Chondrocyte (in vitro differentiated cells): ENCODE measurements around the gene TTLL11. TPM values are rescaled to one million over a fixed set of nuclear protein-coding genes. Genes with fewer than 3 reads are reported as not detected.
"Not testable (repeated sequence)": the region's sequence is repeated elsewhere in the genome, so short reads cannot be mapped to it uniquely, and the experiment has no call there.

ENCODE experiments used
- DNase-seq: peaks from one replicate; pipeline ENCODE4 v3.0.0; 2021; ENCODE audit warnings: mixed read lengths, low spot score
- H3K27ac Mint-ChIP-seq: one replicate; pipeline ENCODE4 v1.8.0; 2021; ENCODE audit warnings: mild to moderate bottlenecking, moderate library complexity, mixed read lengths; ENCODE audit not compliant: unreplicated experiment
- H3K27me3 Mint-ChIP-seq: 2 replicates; pipeline ENCODE4 v1.8.0; 2021; ENCODE audit warnings: low read depth, mixed read lengths
- H3K36me3 Mint-ChIP-seq: 2 replicates; pipeline ENCODE4 v1.8.0; 2021; ENCODE audit warnings: low read depth, mixed read lengths
- H3K4me1 Mint-ChIP-seq: 2 replicates; pipeline ENCODE4 v1.8.0; 2021; ENCODE audit warnings: low read depth, mild to moderate bottlenecking, mixed read lengths
- H3K4me3 Mint-ChIP-seq: one replicate; pipeline ENCODE4 v1.8.0; 2021; ENCODE audit warnings: mild to moderate bottlenecking, moderate library complexity, mixed read lengths; ENCODE audit not compliant: unreplicated experiment
- H3K9me3 Mint-ChIP-seq: 2 replicates; pipeline ENCODE4 v1.8.0; 2021; ENCODE audit warnings: low read depth, mixed read lengths
- total RNA-seq: library from RNA; stranded (reverse); gene quantifications from 3 replicates; pipeline ENCODE4 v1.2.1, GENCODE V29; 2021
- TF ChIP-seq, protein P1 (sequence below): fragments of 200-600 bp; sonication (generic); IDR thresholded peaks from 2 replicates; pipeline ENCODE4 v1.5.0; 2021; ENCODE audit warnings: antibody characterized with exemption, mild to moderate bottlenecking, moderate library complexity

The TTLL11 gene
- total RNA-seq, 1 donor from 2014 or later, result 9.1 TPM

DNA sequence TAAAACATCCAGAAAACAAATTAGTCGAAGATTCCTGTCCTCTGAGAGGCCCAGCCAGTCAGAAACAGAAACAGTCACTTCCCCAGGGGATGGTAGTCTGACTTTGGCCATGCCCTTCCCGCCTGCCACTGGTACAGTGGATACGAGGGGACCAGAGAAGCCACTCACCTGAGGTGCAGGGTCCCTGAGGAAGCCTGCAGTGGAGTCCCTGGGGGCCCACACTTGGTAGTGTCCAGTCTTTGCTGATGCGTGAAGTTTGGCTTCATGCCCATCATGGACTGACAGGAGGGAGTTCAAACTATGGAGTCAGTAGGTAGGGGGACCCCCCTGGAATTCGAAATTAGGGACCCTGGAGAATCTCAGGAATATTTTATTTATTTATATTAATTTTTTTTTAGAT, 294.2 kb downstream of the TTLL11 start:
- H3K27ac Mint-ChIP-seq, result no peak overlapping the region
- TF ChIP-seq, protein P1, sequence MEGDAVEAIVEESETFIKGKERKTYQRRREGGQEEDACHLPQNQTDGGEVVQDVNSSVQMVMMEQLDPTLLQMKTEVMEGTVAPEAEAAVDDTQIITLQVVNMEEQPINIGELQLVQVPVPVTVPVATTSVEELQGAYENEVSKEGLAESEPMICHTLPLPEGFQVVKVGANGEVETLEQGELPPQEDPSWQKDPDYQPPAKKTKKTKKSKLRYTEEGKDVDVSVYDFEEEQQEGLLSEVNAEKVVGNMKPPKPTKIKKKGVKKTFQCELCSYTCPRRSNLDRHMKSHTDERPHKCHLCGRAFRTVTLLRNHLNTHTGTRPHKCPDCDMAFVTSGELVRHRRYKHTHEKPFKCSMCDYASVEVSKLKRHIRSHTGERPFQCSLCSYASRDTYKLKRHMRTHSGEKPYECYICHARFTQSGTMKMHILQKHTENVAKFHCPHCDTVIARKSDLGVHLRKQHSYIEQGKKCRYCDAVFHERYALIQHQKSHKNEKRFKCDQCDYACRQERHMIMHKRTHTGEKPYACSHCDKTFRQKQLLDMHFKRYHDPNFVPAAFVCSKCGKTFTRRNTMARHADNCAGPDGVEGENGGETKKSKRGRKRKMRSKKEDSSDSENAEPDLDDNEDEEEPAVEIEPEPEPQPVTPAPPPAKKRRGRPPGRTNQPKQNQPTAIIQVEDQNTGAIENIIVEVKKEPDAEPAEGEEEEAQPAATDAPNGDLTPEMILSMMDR, result no peak
- H3K9me3 Mint-ChIP-seq, result peaks cover under 1% of the 10 kb centered on the region
- peaks cover 9% of the 10 kb centered on the region for H3K27me3 Mint-ChIP-seq
- H3K36me3 Mint-ChIP-seq, result no peaks in the 10 kb centered on the region
- no peak for DNase-seq
- H3K4me3 Mint-ChIP-seq, result no peak overlapping the region
- H3K4me1 Mint-ChIP-seq, result no peaks in the 10 kb centered on the region

DNA sequence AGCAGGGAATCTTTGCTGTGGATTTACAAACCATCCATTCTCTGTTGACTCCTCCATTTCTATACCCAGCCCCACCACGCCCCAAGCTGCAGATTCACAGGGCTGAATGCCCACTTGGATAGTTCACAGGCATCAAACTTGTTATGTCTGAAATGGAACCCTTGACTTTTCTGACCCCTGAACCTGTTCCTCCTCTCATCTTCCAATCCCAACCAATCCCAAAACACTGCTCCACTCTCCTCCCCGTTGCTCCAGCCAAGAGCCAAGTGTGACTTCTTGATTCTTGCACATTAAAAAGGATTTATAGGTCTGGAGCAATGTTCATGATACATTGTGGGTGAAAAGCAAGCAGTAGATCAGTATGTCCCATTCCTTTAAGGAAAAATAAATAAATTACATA, 296.0 kb downstream of the TTLL11 start:
- Mint-ChIP-seq H3K4me3 (no peak overlapping the region), H3K27me3 (peaks cover 3% of the 10 kb centered on the region), H3K36me3 (no peaks in the 10 kb centered on the region), H3K4me1 (no peaks in the 10 kb centered on the region), H3K27ac (no peak overlapping the region), H3K9me3 (no peaks in the 10 kb centered on the region)
- TF ChIP-seq, protein P1, result no peak
- no peak for DNase-seq

DNA sequence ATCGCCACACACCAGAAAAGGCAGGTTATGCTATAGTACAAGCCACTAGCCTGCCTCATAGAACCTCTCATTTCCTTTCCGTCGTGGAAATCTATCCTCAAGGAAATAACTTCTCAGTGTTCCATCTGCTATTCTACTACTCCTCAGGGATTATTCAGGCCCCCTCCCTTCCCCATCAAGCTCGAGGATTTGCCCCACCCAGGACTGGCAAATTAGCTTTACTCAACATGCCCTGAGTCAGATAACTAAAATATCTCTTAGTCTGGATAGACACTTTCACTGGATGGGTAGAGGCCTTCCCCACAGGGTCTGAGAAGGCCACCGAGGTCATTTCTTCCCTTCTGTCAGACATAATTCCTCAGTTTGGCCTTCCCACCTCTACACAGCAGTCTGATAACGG, 298.8 kb downstream of the TTLL11 start:
- H3K4me1 Mint-ChIP-seq, H3K27ac Mint-ChIP-seq, H3K4me3 Mint-ChIP-seq, H3K27me3 Mint-ChIP-seq, DNase-seq, H3K36me3 Mint-ChIP-seq, H3K9me3 Mint-ChIP-seq: not testable (repeated sequence)

DNA sequence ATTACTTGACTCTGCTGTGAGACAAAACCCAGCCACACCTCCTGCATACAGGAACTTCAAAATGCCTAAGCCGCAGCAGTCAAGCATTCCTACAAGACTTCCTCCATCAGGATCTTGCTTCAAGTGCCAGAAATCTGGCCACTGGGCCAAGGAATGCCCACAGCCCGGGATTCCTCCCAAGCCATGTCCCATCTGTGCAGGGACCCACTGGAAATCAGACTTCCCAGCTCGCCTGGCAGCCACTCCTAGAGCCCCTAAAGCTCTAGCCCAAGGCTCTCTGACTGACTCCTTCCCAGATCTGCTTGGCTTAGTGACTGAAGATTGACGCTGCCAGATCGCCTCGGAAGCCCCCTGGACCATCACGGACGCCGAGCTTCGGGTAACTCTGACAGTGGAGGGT, 300.6 kb downstream of the TTLL11 start:
- H3K4me3 Mint-ChIP-seq, H3K36me3 Mint-ChIP-seq, DNase-seq, H3K4me1 Mint-ChIP-seq, H3K27me3 Mint-ChIP-seq, H3K9me3 Mint-ChIP-seq, H3K27ac Mint-ChIP-seq: not testable (repeated sequence)

DNA sequence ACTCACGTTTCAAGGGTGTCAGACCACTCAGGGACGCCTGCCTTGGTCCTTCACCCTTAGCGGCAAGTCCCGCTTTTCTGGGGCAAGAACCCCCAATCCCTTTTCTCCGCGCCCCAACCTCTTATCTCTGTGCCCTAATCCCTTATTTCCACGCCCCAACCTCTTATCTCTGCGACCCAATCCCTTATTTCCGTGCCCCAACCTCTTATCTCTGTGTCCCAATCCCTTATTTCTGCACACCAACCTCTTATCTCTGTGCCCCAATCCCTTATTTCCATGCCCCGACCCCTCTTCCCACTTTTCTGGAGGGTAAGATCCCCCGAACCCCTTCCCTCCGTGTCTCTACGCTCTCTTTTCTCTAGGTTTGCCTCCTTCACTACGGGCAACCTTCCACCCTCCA, 302.3 kb downstream of the TTLL11 start:
- Mint-ChIP-seq H3K27ac (no peak overlapping the region), H3K36me3 (no peaks in the 10 kb centered on the region), H3K27me3 (no peaks in the 10 kb centered on the region), H3K9me3 (no peaks in the 10 kb centered on the region), H3K4me3 (no peak overlapping the region), H3K4me1 (no peaks in the 10 kb centered on the region)
- TF ChIP-seq, protein P1, result no peak
- no peak for DNase-seq

DNA sequence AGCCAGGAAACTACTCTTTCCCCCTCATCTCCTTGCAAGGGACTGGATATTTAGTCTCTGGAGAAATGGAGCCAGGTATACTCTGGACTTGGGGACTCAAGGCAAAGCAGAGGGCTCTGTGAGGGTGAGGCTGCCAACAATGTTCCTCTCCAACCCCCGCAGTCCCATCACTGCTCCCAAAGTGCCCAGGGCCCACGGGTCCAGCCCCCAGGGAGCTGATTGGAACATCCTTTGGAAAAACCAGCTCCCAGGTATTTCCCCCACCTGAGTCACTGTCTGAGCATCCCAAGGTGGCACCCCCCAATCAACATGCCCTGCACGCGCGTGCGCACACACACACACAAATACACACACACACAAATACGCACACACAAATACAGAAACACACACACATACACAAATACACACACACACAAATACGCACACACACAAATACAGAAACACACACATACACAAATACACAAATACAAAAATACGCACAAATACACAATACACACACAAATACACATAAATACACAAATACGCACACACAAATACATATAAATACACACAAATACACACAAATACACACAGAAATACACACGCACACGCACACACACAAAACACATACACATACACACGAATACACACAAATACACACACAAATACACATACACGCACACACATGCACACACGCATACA, 304.3 kb downstream of the TTLL11 start:
- Mint-ChIP-seq H3K27ac (no peak overlapping the region), H3K4me1 (peaks cover 8% of the 10 kb centered on the region), H3K27me3 (no peaks in the 10 kb centered on the region), H3K4me3 (no peak overlapping the region), H3K36me3 (peaks cover 5% of the 10 kb centered on the region), H3K9me3 (no peaks in the 10 kb centered on the region)
- DNase-seq, result no peak
- TF ChIP-seq, protein P1, result no peak
